Activated naive CD8-positive, alpha-beta T cell treated with anti-CD3 and anti-CD28 coated beads for 36 hours (primary cell): Measurements from ENCODE around the gene ATXN3L. TPM values are rescaled to one million over a fixed set of nuclear protein-coding genes. Genes with fewer than 3 reads are reported as not detected.

Source experiments
- DNase-seq: peaks from one replicate; pipeline ENCODE4 v3.0.0; 2021
- H3K27ac Mint-ChIP-seq: one replicate; pipeline ENCODE4 v1.8.0; 2022; ENCODE audit warnings: mild to moderate bottlenecking, moderate library complexity, mixed read lengths
- H3K27me3 Mint-ChIP-seq: one replicate; pipeline ENCODE4 v1.8.0; 2022; ENCODE audit warnings: mild to moderate bottlenecking, mixed read lengths
- H3K36me3 Mint-ChIP-seq: one replicate; pipeline ENCODE4 v1.8.0; 2021; ENCODE audit warnings: mild to moderate bottlenecking, mixed read lengths
- H3K4me1 Mint-ChIP-seq: one replicate; pipeline ENCODE4 v1.8.0; 2021; ENCODE audit warnings: mixed read lengths
- H3K4me3 Mint-ChIP-seq: one replicate; pipeline ENCODE4 v1.8.0; 2022; ENCODE audit warnings: mild to moderate bottlenecking, moderate library complexity, mixed read lengths
- H3K9me3 Mint-ChIP-seq: one replicate; pipeline ENCODE4 v1.8.0; 2022; ENCODE audit warnings: mixed read lengths
- total RNA-seq, 2 experiments: library from RNA; stranded (reverse); gene quantifications; one replicate each; pipeline ENCODE4 v1.2.3, GENCODE V29; 2021

ATXN3L gene
- total RNA-seq, 2 experiments from 2014 or later, result not detected

DNA sequence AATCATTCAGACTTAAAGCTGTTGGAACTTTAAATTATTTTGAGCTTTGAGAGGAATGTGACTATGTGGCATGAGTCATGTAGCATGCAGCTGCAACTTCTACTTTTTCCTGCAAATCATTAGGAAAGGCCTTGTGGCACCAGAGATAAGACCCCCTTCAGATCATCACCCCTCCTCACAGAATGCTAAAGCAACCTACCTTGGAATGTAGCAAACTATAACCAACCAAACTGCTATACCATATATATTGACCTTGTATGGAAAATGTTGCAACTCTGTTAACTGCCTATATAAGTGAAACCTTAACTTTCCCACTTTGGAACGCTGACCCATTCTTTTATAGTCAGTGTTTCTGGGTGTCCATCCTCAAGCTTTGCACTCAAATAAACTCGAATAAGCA lies 32.0 kb downstream of the ATXN3L start:
- Mint-ChIP-seq H3K27ac (no peak overlapping the region), H3K27me3 (no peaks in the 10 kb centered on the region), H3K36me3 (peaks cover 3% of the 10 kb centered on the region), H3K4me3 (no peak overlapping the region), H3K9me3 (peaks cover 3% of the 10 kb centered on the region), H3K4me1 (no peaks in the 10 kb centered on the region)
- no peak for DNase-seq

DNA sequence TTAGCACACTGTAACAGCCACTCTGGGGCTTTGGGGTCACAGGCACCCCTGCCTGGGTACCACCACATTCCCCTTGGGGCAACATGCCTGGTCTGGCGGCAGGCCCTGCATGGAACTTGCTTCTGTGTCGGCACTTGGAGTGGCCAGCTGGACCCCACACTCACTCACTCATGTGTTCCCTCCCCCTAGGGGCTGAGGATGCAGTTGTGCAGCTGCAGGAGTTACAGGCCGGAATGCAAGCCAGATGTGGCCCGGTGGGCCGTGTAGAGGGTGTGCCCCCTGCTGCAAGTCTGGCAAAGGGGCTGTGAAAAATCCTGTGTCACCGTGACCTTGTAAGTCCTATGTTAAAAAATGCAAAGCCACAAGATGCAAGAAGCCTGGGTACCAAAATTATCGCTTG lies 34.2 kb downstream of the ATXN3L start:
- H3K4me3 Mint-ChIP-seq, result no peak overlapping the region
- H3K27ac Mint-ChIP-seq, result no peak overlapping the region
- no peak for DNase-seq
- H3K4me1 Mint-ChIP-seq, result no peaks in the 10 kb centered on the region
- H3K27me3 Mint-ChIP-seq, result no peaks in the 10 kb centered on the region
- H3K36me3 Mint-ChIP-seq, result peaks cover 3% of the 10 kb centered on the region
- peaks cover 3% of the 10 kb centered on the region for H3K9me3 Mint-ChIP-seq

DNA sequence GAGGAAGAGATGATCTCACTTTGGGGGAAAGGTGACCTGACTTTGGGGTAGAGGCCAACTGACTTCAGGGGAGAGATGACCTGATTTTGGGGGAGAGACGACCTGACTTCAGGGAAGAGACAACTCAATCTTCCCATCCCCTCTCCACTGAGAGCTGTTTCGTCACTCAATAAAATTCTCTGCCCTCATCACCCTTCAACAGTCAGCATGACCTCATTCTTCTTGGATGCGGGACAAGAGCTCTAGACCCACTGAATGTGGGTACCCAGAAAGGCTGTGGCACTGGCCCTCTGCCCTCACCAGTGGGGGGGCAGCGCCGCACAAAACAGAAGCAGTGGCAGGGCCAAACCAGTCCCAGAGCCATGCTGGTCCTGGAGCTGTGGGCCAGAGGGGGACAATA lies 34.6 kb downstream of the ATXN3L start:
- Mint-ChIP-seq H3K27me3 (no peaks in the 10 kb centered on the region), H3K4me1 (no peaks in the 10 kb centered on the region), H3K27ac (no peak overlapping the region), H3K4me3 (no peak overlapping the region), H3K36me3 (peaks cover 3% of the 10 kb centered on the region), H3K9me3 (peaks cover 3% of the 10 kb centered on the region)
- no peak for DNase-seq

DNA sequence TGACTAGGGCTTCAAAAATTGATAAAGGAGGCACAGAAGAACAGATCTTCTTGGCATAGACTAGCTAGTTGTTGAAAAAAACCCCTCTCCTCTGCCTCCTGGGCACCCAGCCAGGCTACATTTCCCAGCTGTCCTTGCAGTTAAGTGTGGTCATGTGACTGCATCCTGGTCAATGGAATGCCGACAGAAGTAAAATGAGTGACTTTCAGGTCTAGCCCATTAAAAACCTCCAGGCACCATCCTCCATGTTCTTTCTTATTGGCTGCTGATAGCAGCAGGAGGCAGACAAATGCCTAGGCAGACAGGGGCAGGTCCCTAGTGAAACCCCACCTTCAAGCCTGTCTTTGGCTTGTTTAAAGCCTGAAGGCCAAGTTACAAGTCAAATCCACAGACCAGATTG lies 35.3 kb downstream of the ATXN3L start:
- H3K4me3 Mint-ChIP-seq, result no peak overlapping the region
- no peak overlapping the region for H3K27ac Mint-ChIP-seq
- peaks cover 3% of the 10 kb centered on the region for H3K36me3 Mint-ChIP-seq
- no peak for DNase-seq
- no peaks in the 10 kb centered on the region for H3K27me3 Mint-ChIP-seq
- no peaks in the 10 kb centered on the region for H3K4me1 Mint-ChIP-seq
- H3K9me3 Mint-ChIP-seq, result peaks cover 3% of the 10 kb centered on the region

DNA sequence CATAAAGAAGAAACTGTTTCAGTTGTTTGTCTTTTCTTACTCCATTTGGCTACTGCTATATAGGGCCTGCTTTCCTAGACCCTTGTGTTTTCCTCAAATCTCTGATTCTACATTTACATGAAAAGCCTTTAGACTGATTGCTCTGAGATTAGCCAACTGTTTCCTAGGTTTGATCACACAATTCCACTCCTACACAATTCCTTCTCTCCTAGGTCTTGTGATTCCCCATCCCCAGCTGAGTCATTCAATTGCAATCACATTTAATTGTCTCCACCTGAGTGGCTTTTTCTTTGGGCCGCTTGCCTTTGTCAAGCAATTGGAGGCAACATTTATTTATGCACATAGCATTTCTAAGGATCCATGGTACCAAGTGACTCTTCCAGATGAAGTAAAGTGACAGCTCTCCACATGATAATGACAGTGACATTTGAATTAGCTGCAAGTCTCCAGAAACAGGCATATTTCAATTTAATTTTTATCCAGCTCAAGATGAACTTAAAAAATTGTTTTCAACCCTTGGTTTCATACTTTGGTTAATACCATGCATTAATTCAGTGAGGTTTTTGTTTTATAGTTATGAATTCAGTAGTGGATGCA lies 35.8 kb downstream of the ATXN3L start:
- Mint-ChIP-seq H3K27ac (no peak overlapping the region), H3K4me3 (no peak overlapping the region), H3K4me1 (no peaks in the 10 kb centered on the region), H3K36me3 (peaks cover 3% of the 10 kb centered on the region), H3K27me3 (no peaks in the 10 kb centered on the region), H3K9me3 (peaks cover 3% of the 10 kb centered on the region)
- DNase-seq, result no peak

DNA sequence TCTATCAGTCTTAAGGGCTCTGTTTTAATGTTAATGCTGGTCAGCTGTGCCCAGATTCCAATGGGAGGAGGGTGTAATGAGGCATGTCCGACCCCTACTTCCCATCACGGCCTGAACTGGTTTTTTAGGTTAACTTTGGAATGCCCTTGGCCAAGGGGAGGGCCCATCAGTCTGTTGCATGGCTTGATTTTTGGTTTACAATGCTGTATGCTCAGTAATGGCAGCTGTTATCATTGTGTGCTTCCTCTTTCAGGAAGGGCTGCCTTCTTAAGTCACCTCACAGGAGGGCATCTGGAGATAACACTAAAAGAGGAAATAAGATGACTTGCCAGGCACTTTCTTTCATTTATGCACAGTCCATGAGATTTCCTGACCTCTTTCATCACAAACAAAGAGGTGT lies 36.3 kb downstream of the ATXN3L start:
- Mint-ChIP-seq H3K27me3 (no peaks in the 10 kb centered on the region), H3K9me3 (peaks cover 3% of the 10 kb centered on the region), H3K27ac (no peak overlapping the region), H3K4me1 (no peaks in the 10 kb centered on the region), H3K4me3 (no peak overlapping the region), H3K36me3 (peaks cover 3% of the 10 kb centered on the region)
- DNase-seq, result no peak

DNA sequence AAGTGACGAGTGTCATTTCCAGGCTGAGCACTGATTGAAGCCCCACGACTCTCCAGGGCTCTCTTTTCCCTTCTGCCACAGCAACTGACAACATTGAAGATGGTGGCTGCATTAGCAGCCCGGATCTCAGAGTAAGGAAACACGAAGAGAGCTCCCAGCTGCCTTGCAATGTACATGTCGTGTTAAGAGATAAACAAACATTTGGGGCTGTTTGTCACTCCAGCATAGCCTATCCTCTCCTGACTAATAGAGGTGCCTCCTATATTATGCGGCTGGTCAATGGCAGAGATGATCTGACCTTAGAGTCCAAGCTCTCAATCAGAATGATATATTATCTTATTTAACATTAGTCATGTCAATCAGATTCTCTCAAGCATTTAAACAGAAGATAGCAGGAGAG lies 38.6 kb downstream of the ATXN3L start:
- H3K4me1 Mint-ChIP-seq, result no peaks in the 10 kb centered on the region
- H3K27ac Mint-ChIP-seq, result no peak overlapping the region

DNA sequence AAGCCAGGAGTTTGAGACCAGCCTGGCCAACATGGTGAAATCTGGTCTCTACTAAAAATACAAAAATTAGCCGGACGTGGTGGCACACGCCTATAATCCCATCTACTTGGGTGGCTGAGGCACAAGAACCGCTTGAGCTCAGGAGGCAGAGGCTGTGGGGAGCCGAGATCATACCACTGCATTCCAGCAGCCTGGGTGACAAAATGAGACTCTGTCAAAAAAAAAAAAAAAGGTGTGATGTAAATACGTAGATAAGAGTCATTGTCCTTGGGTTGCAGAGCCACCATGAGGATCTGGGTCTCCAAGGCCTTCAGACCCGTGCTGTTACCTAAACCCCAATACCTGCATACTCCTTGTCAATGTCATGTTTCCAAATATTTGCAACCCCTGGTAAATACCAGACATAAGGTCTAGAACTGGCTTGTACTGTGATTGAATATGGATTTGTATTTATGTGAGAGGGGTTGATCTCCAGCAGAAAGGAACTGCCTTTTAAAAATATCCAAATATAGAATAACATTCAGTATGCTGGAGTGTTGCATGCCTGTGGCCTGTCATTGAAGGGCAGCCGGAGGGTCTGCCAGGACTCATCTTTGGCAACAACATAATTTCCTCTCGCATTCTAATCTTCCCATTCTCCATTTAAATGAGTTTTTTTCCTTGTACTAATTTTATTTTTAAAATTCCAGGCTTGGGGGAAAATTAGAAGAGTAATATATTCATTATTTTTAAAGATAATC lies 40.4 kb downstream of the ATXN3L start:
- Mint-ChIP-seq H3K9me3 (peaks cover 3% of the 10 kb centered on the region), H3K27ac (no peak overlapping the region), H3K4me1 (no peaks in the 10 kb centered on the region), H3K36me3 (no peaks in the 10 kb centered on the region), H3K4me3 (no peak overlapping the region), H3K27me3 (no peaks in the 10 kb centered on the region)
- no peak for DNase-seq

More for the DNA sequence above, 38.6 kb downstream of the ATXN3L start:
- no peak for DNase-seq
- Mint-ChIP-seq H3K9me3 (peaks cover 3% of the 10 kb centered on the region), H3K27me3 (no peaks in the 10 kb centered on the region), H3K36me3 (peaks cover 3% of the 10 kb centered on the region), H3K4me3 (no peak overlapping the region)

DNA sequence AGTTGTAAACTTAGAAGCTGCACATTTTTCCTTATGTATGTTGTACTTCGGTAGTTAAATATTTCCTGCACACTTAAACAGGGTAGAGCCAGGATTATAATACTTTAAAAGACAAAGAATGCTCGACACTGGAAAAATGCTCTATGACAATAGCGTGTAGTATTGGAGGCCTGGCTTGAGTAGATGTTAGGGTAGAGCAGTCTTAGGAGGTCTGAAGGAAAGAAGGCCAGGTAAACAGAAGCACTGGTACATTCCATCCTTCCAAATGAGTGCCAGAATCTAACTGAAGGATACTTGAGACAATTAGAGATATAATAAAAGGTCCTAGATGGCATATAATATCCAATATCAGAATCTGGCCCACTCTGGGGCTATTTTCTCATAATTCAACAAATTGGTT lies 42.3 kb downstream of the ATXN3L start:
- Mint-ChIP-seq H3K27me3 (no peaks in the 10 kb centered on the region), H3K36me3 (no peaks in the 10 kb centered on the region), H3K9me3 (no peaks in the 10 kb centered on the region), H3K27ac (no peak overlapping the region), H3K4me3 (no peak overlapping the region), H3K4me1 (no peaks in the 10 kb centered on the region)
- no peak for DNase-seq

DNA sequence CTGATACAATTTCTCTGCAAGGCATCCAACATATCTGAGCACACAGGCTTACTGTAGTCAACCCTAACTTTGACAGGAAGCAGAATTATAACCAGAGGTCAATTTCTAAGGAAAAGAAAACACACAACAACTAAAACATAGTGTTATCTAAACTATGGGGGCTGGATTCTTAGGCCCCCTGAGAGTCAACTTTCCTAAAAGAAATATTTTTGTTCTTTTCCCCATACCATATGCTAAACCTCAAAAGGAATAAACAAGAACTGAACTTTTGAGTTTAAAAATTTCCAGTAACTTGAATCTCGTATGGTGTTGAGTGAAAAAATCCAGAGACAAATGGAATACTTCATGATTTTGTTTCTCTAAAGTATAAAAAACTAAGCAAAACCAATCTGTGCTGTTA lies 42.9 kb downstream of the ATXN3L start:
- H3K4me1 Mint-ChIP-seq, result no peaks in the 10 kb centered on the region
- H3K27ac Mint-ChIP-seq, result no peak overlapping the region
- H3K9me3 Mint-ChIP-seq, result no peaks in the 10 kb centered on the region
- DNase-seq, result no peak
- H3K36me3 Mint-ChIP-seq, result no peaks in the 10 kb centered on the region
- H3K4me3 Mint-ChIP-seq, result no peak overlapping the region
- H3K27me3 Mint-ChIP-seq, result no peaks in the 10 kb centered on the region

DNA sequence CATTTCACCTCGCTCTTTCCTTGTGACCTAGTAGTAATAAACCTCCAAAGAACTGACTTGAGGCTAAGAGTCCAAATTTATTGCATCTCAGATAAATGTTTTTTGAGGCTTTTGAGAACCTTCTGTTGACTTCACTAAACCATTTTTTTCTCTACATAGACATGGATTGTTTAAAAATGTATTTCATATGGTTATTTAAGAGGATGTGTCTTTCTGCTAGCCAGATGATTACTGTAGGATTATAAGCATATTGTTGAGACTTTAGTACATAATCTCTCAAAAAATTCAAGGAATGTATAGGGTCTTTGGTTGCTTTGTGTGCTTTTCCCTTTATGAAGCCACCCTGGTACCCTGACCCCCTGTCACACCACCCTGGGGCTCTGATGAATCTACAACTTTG lies 44.8 kb downstream of the ATXN3L start:
- Mint-ChIP-seq H3K27ac (no peak overlapping the region), H3K9me3 (no peaks in the 10 kb centered on the region), H3K36me3 (no peaks in the 10 kb centered on the region), H3K4me3 (no peak overlapping the region), H3K27me3 (no peaks in the 10 kb centered on the region), H3K4me1 (no peaks in the 10 kb centered on the region)
- DNase-seq, result no peak

DNA sequence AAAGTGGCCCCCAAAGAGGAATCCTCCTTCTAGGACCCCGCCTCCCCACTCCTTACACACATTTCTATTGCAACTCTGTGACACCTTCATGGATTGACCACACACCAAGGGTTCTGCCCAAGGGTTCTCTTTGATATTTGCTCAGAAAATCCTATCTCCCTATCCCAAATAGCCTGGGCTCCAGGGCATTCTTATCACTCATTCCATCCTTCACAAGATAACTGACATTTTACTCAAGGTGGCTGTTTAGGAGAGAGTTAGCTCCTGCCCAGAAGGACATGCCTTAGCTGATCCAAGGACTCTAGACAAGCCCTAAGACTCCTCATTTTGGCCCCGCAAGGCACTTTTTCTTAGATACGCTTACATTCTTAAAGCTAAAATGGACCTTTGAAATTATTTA lies 47.4 kb downstream of the ATXN3L start:
- no peaks in the 10 kb centered on the region for H3K27me3 Mint-ChIP-seq
- H3K4me3 Mint-ChIP-seq, result no peak overlapping the region
- H3K4me1 Mint-ChIP-seq, result no peaks in the 10 kb centered on the region
- H3K9me3 Mint-ChIP-seq, result no peaks in the 10 kb centered on the region
- H3K27ac Mint-ChIP-seq, result no peak overlapping the region
- no peak for DNase-seq
- no peaks in the 10 kb centered on the region for H3K36me3 Mint-ChIP-seq

DNA sequence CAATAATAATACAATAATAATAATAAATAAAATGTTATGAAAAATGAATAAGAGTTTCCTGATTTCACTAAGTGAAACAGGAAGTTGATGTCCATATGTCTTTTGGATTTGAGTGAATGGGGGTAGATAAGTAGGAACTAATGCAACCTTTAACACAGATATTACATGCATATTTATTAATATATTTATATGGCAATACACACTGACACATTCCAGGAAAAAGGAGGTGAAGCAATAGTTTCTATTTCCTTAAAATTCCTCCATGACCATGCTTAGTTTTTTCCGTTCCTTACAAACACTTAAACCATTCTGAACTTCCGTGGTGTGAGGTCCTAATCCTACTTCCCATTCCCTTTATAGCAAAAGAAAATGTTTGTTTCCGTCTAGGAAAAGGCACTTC lies 48.3 kb downstream of the ATXN3L start:
- no peaks in the 10 kb centered on the region for H3K4me1 Mint-ChIP-seq
- no peaks in the 10 kb centered on the region for H3K27me3 Mint-ChIP-seq
- no peak for DNase-seq
- no peaks in the 10 kb centered on the region for H3K36me3 Mint-ChIP-seq
- H3K9me3 Mint-ChIP-seq, result no peaks in the 10 kb centered on the region
- H3K27ac Mint-ChIP-seq, result no peak overlapping the region
- no peak overlapping the region for H3K4me3 Mint-ChIP-seq

DNA sequence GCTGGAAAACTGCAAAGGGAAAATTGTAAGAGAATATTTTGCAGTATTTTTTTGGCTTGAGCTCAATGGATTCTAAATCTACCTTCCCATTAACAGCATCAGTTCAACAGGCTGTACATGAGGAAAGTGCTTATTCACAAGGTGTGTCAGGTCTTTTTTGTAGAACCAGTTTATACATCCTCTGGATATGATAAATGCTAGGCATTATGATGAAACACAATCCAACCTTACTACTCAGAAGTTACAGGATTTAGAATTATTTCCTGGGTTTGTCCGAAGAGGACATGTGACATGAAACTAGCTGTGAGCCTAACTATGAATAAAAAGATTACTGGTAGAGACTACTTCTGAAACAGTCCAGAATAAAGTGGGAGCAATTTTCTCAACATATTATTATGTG lies 49.5 kb downstream of the ATXN3L start:
- H3K4me3 Mint-ChIP-seq, result no peak overlapping the region
- no peaks in the 10 kb centered on the region for H3K4me1 Mint-ChIP-seq
- no peaks in the 10 kb centered on the region for H3K27me3 Mint-ChIP-seq
- no peak overlapping the region for H3K27ac Mint-ChIP-seq
- H3K9me3 Mint-ChIP-seq, result no peaks in the 10 kb centered on the region
- no peak for DNase-seq
- H3K36me3 Mint-ChIP-seq, result no peaks in the 10 kb centered on the region

DNA sequence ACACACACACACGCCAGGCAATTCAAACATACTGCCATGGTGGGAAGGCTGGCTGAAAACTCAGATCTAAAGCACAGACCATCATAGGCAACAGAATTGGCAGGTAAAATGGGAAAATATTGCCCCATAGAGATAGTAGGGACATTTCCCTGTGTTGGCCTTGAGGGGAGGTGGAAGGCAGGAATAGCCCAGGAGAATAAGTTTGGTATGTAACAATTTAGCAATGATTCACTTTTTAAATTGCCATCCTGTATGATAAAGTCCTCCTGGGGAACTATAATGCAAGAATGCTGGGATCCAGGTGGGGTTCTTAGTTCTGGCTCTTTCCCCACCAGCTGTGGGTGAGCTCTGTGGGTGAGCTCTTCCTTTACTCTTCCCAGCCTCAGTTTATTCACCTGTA lies 51.0 kb downstream of the ATXN3L start:
- H3K27ac Mint-ChIP-seq, result no peak overlapping the region
- no peaks in the 10 kb centered on the region for H3K4me1 Mint-ChIP-seq
- H3K36me3 Mint-ChIP-seq, result no peaks in the 10 kb centered on the region
- H3K4me3 Mint-ChIP-seq, result no peak overlapping the region
- H3K9me3 Mint-ChIP-seq, result no peaks in the 10 kb centered on the region
- no peak for DNase-seq
- H3K27me3 Mint-ChIP-seq, result no peaks in the 10 kb centered on the region
